Stimulated activated CD8-positive, alpha-beta memory T cell treated with anti-CD3 and anti-CD28 coated beads, Interleukin-7, amount 100 ng/mL, for 4 hours (primary cell): ENCODE results near the gene BATF.

ENCODE experiments used
- DNase-seq, 2 donors: peaks; one replicate each; pipeline ENCODE4 v3.0.0-alpha.2; 2020; ENCODE audit warnings: low read depth in 2 of 2

Gene BATF

GRCh38 chr14:75499084-75499875 is 23.0 kb upstream of the BATF start:
- no peak for DNase-seq

- no peak for DNase-seq
Measured at GRCh38 chr14:75501080-75501479, 21.2 kb upstream of the BATF start.

GRCh38 chr14:75504411-75504810 is 17.9 kb upstream of the BATF start:
- no peak for DNase-seq

DNA sequence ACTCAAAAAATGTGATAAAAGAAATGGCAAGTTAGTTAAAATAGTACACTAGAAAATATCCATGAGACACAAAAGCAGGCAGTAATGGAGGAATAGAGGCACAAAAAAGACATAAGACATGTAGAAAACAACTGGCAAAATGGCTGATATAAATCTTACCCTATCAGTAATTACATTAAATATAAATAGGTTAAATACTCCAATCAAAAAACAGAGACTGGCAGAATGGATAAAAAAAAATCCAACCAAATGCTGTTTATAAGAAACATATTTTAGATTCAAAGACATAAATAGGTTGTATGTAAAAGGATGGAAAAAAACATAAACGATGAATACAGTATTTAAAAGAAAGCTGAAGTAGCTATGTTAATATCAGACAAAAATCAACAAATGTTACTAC is 15.3 kb upstream of the BATF start:
- no peak for DNase-seq

GRCh38 chr14:75510547-75510946 is 11.7 kb upstream of the BATF start:
- no peak for DNase-seq

DNA sequence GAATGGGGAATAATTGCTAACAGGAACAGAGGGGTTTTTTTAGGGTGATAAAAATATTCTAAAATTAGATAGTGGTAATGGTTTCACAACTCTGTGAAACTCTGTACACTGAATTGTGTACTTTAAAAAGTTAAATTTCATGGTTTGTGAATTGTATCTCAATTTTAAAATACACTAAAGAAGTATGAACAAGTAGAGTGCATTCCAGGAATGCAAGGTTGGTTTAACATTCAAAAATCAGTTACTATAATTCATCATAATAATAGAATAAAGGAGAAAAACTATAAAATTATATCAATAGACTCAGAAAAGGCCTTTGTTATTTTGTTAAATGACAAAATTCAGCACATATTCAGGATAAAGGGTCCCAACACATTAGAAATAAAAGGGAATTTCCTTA is 11.1 kb upstream of the BATF start:
- no peak for DNase-seq

- no peak for DNase-seq
Measured at GRCh38 chr14:75513911-75514672, 8.2 kb upstream of the BATF start.

GRCh38 chr14:75514673-75515628 is 7.3 kb upstream of the BATF start:
- DNase-seq: peak in 1 of 2 donors; percentile 50

DNA sequence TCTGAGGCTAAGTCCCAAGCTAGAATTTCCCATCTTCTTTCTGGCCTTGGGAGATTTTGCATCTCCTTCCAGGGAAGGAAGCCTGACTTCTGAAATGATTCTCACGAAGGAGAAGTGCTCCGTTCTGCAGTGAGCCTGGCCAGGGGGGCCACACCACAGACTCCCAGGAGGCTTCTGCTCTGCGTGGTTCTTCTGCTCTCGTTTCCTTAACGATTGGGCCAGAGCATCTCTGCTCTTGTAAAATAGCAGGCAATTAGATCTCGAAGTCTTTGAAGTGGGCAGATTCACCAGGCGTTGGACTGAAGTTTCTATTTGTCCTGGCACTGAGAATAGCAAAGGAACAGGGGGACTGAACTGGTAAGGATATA is 6.7 kb upstream of the BATF start:
- DNase-seq: no peak

GRCh38 chr14:75518625-75519024 is 3.6 kb upstream of the BATF start:
- no peak for DNase-seq

- no peak for DNase-seq
Measured at GRCh38 chr14:75519394-75519793, 2.9 kb upstream of the BATF start.

DNA sequence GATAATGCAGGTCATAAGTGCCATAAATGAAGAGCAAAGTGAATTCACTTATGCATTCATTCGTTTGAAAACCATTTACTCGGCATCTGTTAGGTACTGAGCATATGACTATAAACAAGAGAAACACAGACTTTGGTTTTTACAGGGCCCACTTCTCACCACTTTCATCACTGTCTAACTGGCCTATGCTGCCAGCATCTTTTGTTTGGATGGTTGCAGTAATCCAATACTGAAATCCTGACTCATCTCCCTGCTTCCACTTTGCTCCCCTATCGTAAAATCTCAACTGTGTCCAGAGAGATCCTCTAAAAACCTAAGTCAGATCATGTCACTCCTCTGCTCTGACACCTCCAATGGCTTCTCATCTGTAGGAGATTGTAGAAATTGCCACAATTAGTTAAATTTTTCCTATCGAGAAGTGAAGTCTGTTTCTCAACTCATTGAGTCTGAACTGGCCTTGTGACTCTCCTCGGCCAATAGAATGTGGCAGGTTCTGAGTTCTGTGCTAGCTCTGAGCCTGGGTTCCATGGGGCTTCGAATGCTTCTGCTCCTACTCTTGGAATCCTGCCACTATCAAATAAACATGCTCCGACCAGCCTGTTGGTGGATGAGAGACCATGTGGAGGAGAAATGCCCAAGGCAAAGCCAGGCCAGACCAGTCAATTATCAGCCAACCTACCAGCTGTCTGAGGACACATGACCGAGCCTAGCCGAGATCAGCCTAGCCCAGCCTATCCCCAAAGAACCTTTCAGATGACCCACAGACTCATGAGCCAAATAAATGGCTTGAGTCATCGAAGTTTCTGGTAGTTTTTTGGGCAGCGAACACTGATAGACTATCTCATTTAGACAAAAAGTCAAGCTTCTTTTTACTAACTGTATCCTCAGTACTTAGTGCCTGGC is 2.2 kb upstream of the BATF start:
- no peak for DNase-seq

GRCh38 chr14:75520852-75521251 is 1.4 kb upstream of the BATF start:
- DNase-seq: no peak

DNA sequence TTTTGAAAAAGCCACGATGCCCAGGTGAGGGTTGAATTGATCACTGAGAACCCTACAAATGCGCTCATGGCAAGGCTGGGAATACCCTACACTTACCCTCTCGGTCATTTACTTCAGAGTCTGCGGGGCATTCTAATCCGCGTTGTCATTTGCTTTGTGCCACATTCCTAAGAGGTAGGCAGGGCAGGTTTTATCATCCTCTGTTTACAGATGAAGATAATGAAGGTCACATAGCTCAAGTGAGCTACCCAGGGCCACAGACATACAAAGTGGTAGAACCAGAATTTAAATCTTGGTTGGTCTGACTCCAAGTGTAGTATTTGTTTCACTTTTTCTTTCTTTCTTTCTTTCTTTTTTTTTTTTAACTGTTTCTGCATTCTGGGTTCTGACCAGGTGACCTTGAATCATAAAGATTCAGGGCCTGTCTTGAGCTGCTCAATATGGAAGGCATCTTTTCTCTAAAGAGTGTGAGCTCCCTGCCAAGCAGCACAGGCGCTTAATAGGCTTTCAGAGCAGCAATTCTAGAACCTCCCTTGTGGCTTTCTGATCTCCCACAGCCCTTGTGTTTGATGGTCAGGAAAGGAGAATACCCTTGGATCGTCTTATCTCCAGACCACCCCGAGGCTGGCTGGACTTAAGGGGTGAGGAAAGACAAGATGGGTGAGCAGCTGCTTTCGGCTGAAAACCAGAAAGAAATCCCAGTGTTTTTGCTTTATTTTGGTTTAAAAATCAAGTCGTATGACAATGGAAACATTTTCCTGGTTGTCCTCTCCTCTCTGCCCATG is 662 bp upstream of the BATF start:
- no peak for DNase-seq

- DNase-seq: no peak
Measured at GRCh38 chr14:75522983-75523318, 682 bp downstream of the BATF start.

GRCh38 chr14:75523771-75524171 is 1.5 kb downstream of the BATF start:
- no peak for DNase-seq

GRCh38 chr14:75525969-75526368 is 3.7 kb downstream of the BATF start:
- no peak for DNase-seq

- DNase-seq: no peak
Measured at GRCh38 chr14:75527449-75528163, 5.3 kb downstream of the BATF start.

GRCh38 chr14:75531256-75531655 is 9.0 kb downstream of the BATF start:
- DNase-seq: no peak
